Aorta (tissue), 5 donors: ENCODE results near the gene RASGEF1B. TPM values are rescaled to one million over a fixed set of nuclear protein-coding genes. Genes with fewer than 3 reads are reported as not detected.

ENCODE experiments used
- ATAC-seq: fragments of 200-7000 bp; cut with Tn5 transposase; one replicate; pipeline ENCODE4 v1.9.1; 2022; ENCODE audit warnings: moderate library complexity; ENCODE audit not compliant: low FRiP score
- DNase-seq, 2 donors: peaks; one replicate each; pipeline ENCODE4 v3.0.0-alpha.2; 2020
- H3K27ac ChIP-seq, 2 donors: one replicate each; pipeline ENCODE4 v1.5.1; 2013; ENCODE audit warnings: low read length in 2 of 2, mild to moderate bottlenecking in 2 of 2, moderate library complexity in 2 of 2, control low read depth in 1 of 2, inconsistent platforms in 1 of 2, low read depth in 1 of 2
- H3K27me3 ChIP-seq, 2 donors: one replicate each; pipeline ENCODE4 v1.6.1; 2013; ENCODE audit warnings: control low read depth in 1 of 2, low read length in 1 of 2, mild to moderate bottlenecking in 1 of 2, moderate library complexity in 1 of 2; ENCODE audit not compliant: insufficient read depth in 2 of 2, control insufficient read depth in 1 of 2
- H3K36me3 ChIP-seq, 2 donors: one replicate each; pipeline ENCODE4 v1.6.1; 2013; ENCODE audit warnings: control low read depth in 1 of 2, low read length in 1 of 2, mild to moderate bottlenecking in 1 of 2; ENCODE audit not compliant: insufficient read depth in 2 of 2, control insufficient read depth in 1 of 2
- H3K4me1 ChIP-seq, 2 donors: one replicate each; pipeline ENCODE4 v1.6.1; 2013; ENCODE audit warnings: low read length in 2 of 2, control low read depth in 1 of 2, mild to moderate bottlenecking in 1 of 2, moderate library complexity in 1 of 2; ENCODE audit not compliant: insufficient read depth in 2 of 2, control insufficient read depth in 1 of 2
- H3K4me3 ChIP-seq, 2 donors: one replicate each; pipeline ENCODE4 v1.5.1; 2013; ENCODE audit warnings: low read length in 2 of 2, control low read depth in 1 of 2, mild to moderate bottlenecking in 1 of 2
- H3K9me3 ChIP-seq: one replicate; pipeline ENCODE4 v1.6.1; 2013; ENCODE audit warnings: mild to moderate bottlenecking, low read length; ENCODE audit not compliant: control insufficient read depth
- WGBS, 2 donors: extraction: QIAGEN DNeasy Blood & Tissue Kit; methylation state at CpG; one replicate each; pipeline ENCODE4 v1.1.7; 2013; 5-methylcytosine and 5-hydroxymethylcytosine counted together
- intact Hi-C, 2 donors: fragments of 100-400 bp; cut with DNase I; formaldehyde crosslinking; loops; one replicate each; pipeline versions ENCODE4 v1.14.2 to v1.15.0; 2022
- polyA plus RNA-seq, 2 donors: library from polyadenylated mRNA; stranded (reverse); fragments of 200-250 nt; gene quantifications; one replicate each; pipeline ENCODE4 v1.2.3, GENCODE V29; 2013
- total RNA-seq, 2 donors: library from RNA; stranded (reverse); fragmentation: NEBNext Ultra II Directional; extraction: Animal tissue kit (Norgen Biotek cat#: 25700); gene quantifications; one replicate each; pipeline ENCODE4 v1.2.1, GENCODE V29; 2021
- donor health status: healthy with polysubstance abuse.
- donor health status: Bipolar disorder and iron deficiency.
- donor health status: DM: no; HTN: no; CAD: no.
- donor health status: DM: no; HTN: no; CAD: no.
- donor health status: DM: yes; HTN: yes; CAD: no.

The RASGEF1B gene
- total and polyA plus RNA-seq, 4 donors, result 8.3 to 19.2 (median 10.9) TPM

DNA sequence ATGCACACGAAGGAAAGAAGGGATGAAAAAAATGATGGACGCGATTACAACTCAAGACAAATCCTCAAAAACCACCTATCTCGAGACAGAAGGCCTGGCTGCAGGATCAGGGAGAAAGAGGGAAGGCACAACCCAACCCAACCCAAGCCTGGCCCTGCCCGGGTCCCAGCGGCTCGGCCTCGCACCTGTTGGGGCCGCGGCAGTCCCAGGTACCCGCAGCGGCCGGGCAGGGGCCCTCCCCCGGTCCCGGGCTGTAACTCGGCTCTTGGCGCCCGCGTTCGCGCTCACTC is 464 bp downstream of the RASGEF1B start:
- Histone ChIP-seq H3K4me1 (no peaks in the 10 kb centered on the region), H3K9me3 (no peaks in the 10 kb centered on the region), H3K27me3 (no peaks in the 10 kb centered on the region), H3K36me3 (no peaks in the 10 kb centered on the region), H3K4me3 (peak overlapping the region; percentile 74 to 81), H3K27ac (peak overlapping the region in 1 of 2 donors; percentile 26)
- ATAC-seq (no peak), DNase-seq (no peak)
- intact Hi-C loops, result loop anchor here in 1 of 2 donors (2.0 to 5.0 kb wide), 2 partner anchors 374 to 811 kb away; no protein-coding TSS in a partner anchor
- 0 to 1% methylated on average over 21 of the region's 21 CpGs for WGBS, 2 donors

- peak overlapping the region in 1 of 2 donors; percentile 4 for H3K27ac ChIP-seq
- 1% methylated on average over 31 of the region's 31 CpGs for WGBS, 2 donors
- intact Hi-C loops, result loop anchor here in 1 of 2 donors (2.0 to 5.0 kb wide), 2 partner anchors 374 to 812 kb away; no protein-coding TSS in a partner anchor
- DNase-seq (peak; percentile 79 to 86), ATAC-seq (peak; percentile 58)
- H3K4me3 ChIP-seq, result peak overlapping the region; percentile 74 to 81
- H3K9me3 ChIP-seq, result no peaks in the 10 kb centered on the region
- H3K36me3 ChIP-seq, result no peaks in the 10 kb centered on the region
- H3K27me3 ChIP-seq, result no peaks in the 10 kb centered on the region
- H3K4me1 ChIP-seq, result no peaks in the 10 kb centered on the region
These were observed 1.0 kb downstream of the RASGEF1B start for GRCh38 chr4:81470456-81471297.

GRCh38 chr4:81469781-81470455 is 1.8 kb downstream of the RASGEF1B start:
- H3K36me3 ChIP-seq, result no peaks in the 10 kb centered on the region
- ATAC-seq (no peak), DNase-seq (no peak)
- H3K27me3 ChIP-seq, result no peaks in the 10 kb centered on the region
- H3K4me1 ChIP-seq, result no peaks in the 10 kb centered on the region
- no peaks in the 10 kb centered on the region for H3K9me3 ChIP-seq
- intact Hi-C loops, result loop anchor here (2.0 to 5.0 kb wide), 3 partner anchors 375 to 812 kb away; no protein-coding TSS in a partner anchor
- 44 to 46% methylated on average over 7 of the region's 7 CpGs for whole genome bisulfite sequencing, 2 donors
- H3K27ac ChIP-seq, result no peak overlapping the region
- H3K4me3 ChIP-seq, result peak overlapping the region; percentile 74 to 81

GRCh38 chr4:81468678-81469077 is 3.0 kb downstream of the RASGEF1B start:
- Histone ChIP-seq H3K27ac (no peak overlapping the region), H3K4me3 (no peak overlapping the region), H3K9me3 (no peaks in the 10 kb centered on the region), H3K27me3 (no peaks in the 10 kb centered on the region), H3K4me1 (no peaks in the 10 kb centered on the region), H3K36me3 (no peaks in the 10 kb centered on the region)
- intact Hi-C loops, result loop anchor here (5.0 kb wide), 1 partner anchor 799 kb away; no protein-coding TSS in a partner anchor
- DNase-seq, result no peak
- ATAC-seq, result no peak
- WGBS, 2 donors, result 69% methylated on average over 2 of the region's 2 CpGs

- H3K9me3 ChIP-seq, result no peaks in the 10 kb centered on the region
- DNase-seq (no peak), ATAC-seq (no peak)
- H3K4me1 ChIP-seq, result no peaks in the 10 kb centered on the region
- no peak overlapping the region for H3K27ac ChIP-seq
- no peaks in the 10 kb centered on the region for H3K27me3 ChIP-seq
- no peak overlapping the region for H3K4me3 ChIP-seq
- WGBS, 2 donors, result 15 to 16% methylated on average over 1 of the region's 1 CpG
- intact Hi-C loops, result loop anchor here (5.0 kb wide), 1 partner anchor 800 kb away; no protein-coding TSS in a partner anchor
- H3K36me3 ChIP-seq, result no peaks in the 10 kb centered on the region
These were observed 4.1 kb downstream of the RASGEF1B start for GRCh38 chr4:81467672-81467964.

GRCh38 chr4:81466841-81467671 is 4.7 kb downstream of the RASGEF1B start:
- 36 to 37% methylated on average over 5 of the region's 5 CpGs for WGBS, 2 donors
- ATAC-seq, result no peak

GRCh38 chr4:81465406-81466340 is 6.0 kb downstream of the RASGEF1B start:
- Histone ChIP-seq H3K4me3 (no peak overlapping the region), H3K27ac (no peak overlapping the region), H3K27me3 (no peaks in the 10 kb centered on the region), H3K4me1 (peaks cover 0 to 5% of the 10 kb centered on the region in 2 donors), H3K36me3 (no peaks in the 10 kb centered on the region), H3K9me3 (no peaks in the 10 kb centered on the region)
- WGBS, 2 donors, result 87 to 88% methylated on average over 8 of the region's 8 CpGs
- ATAC-seq (no peak), DNase-seq (no peak)
- intact Hi-C loops, result loop anchor here (2.0 to 5.0 kb wide), 2 partner anchors 379 to 802 kb away; no protein-coding TSS in a partner anchor

More at GRCh38 chr4:81466841-81467671, 4.7 kb downstream of the RASGEF1B start:
- no peaks in the 10 kb centered on the region for H3K36me3 ChIP-seq
- intact Hi-C loops, result loop anchor here (5.0 kb wide), 1 partner anchor 800 kb away; no protein-coding TSS in a partner anchor
- H3K9me3 ChIP-seq, result no peaks in the 10 kb centered on the region
- no peak overlapping the region for H3K27ac ChIP-seq
- H3K4me3 ChIP-seq, result no peak overlapping the region
- peak in 1 of 2 donors; percentile 49 for DNase-seq
- H3K27me3 ChIP-seq, result no peaks in the 10 kb centered on the region
- H3K4me1 ChIP-seq, result no peaks in the 10 kb centered on the region
